Activated CD8-positive, alpha-beta memory T cell treated with anti-CD3 and anti-CD28 coated beads for 36 hours (primary cell): ENCODE measurements around the gene VKORC1. TPM values are rescaled to one million over a fixed set of nuclear protein-coding genes. Genes with fewer than 3 reads are reported as not detected.

Experiments
- CTCF ChIA-PET: fragments of 350-600 bp; sonication (Branson Sonifier 250); formaldehyde crosslinking; loops from one replicate; lab custom pipeline; 2021; ENCODE audit warnings: antibody characterized with exemption; lab: Charles Lee
- POLR2A ChIA-PET: fragments of 350-600 bp; sonication (Branson Sonifier 250); formaldehyde crosslinking; loops from one replicate; lab custom pipeline; 2021; ENCODE audit warnings: antibody characterized with exemption; lab: Charles Lee
- total RNA-seq, 2 experiments: library from RNA; stranded (reverse); gene quantifications; one replicate each; pipeline ENCODE4 v1.2.3, GENCODE V29; 2021

Gene VKORC1
- total RNA-seq, 2 experiments from 2014 or later = 72.7 to 81.6 TPM

DNA sequence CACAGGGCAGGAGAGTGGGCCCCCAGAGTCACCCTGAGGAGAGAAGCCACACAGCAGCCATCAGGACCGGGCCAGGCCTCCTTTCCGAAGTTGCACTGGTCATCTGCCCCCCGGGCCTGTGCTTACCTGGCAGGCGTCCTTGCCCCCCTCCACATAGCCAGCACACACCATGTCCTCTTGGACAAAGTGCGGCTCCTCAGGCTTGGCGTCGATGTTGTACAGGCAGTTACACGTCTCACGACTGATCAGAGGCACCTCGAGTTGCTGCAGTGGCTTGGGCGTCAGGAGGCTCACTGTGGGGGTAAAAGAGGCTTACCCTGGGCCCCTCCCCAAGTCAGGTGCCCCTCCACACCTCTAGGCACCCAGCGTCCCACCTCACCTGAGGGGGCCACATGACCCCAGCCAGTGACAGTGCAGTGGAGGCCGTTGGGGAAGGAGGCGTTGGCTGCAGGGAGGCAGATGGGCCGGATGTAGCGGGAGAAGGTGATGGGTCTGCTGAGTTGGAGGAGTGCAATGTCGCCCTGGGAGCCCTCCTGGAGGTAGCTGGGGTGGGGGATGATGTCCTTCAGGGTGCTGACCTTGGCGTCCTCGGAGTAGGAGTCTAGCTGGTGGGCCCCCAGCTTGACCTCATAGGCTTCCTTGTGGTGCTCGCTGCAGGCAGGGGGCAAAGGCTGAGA is 37.8 kb upstream of the VKORC1 start:
- ChIA-PET CTCF (interaction anchor here (1.4 kb wide), 1 partner anchor 9 kb away, joined by 4 read pairs; no protein-coding TSS in a partner anchor), POLR2A (no interaction called here)

DNA sequence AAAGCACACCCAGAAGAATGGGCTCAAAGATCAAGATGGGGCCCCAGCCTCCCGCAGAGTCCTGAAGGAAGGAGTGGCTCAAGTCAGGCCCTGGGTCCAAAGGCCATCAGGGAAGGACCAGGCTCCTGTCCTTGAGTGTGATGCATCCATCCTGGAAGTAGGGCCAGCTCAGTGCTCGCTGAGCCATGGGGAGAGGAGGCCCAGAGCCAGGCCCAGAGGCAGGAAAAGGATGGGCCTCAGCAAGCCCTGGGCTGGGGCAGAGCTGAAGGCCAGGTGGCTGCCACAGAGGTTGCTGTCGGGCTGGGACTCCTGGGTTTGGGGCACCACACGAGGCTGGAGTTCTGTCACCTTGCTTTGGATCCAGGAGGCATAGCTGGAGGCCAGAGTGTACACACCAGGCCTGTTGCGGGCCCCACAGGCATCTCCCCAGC is 37.3 kb upstream of the VKORC1 start:
- POLR2A ChIA-PET = no interaction called here
- CTCF ChIA-PET = no interaction called here

DNA sequence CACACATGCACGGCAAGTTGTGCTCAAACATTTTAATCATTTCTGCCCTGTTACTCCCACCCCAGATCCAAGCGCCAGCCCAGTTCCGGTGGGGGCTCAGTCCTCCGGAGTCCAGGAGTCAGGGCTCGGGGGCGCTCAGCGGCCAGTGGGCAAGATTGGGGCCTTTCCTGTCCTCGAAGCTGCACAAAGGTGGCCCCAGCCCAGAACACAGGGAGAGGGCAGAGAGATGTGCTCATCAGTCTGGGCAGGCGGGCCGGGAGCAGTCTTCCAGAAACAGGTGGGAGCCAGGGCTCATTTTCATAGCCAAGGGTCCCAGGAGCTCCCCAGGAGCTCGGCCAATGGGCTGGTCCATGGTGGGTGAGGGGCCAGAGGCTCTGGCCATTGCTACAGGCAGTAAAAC is 36.8 kb upstream of the VKORC1 start:
- POLR2A ChIA-PET = no interaction called here
- CTCF ChIA-PET = no interaction called here

GRCh38 chr16:31130899-31131298 is 36.3 kb upstream of the VKORC1 start:
- POLR2A ChIA-PET = interaction anchor here (0.8 kb wide), 1 partner anchor 13 kb away, joined by 3 read pairs; the partner anchor contains the start of gene KAT8
- CTCF ChIA-PET = no interaction called here

DNA sequence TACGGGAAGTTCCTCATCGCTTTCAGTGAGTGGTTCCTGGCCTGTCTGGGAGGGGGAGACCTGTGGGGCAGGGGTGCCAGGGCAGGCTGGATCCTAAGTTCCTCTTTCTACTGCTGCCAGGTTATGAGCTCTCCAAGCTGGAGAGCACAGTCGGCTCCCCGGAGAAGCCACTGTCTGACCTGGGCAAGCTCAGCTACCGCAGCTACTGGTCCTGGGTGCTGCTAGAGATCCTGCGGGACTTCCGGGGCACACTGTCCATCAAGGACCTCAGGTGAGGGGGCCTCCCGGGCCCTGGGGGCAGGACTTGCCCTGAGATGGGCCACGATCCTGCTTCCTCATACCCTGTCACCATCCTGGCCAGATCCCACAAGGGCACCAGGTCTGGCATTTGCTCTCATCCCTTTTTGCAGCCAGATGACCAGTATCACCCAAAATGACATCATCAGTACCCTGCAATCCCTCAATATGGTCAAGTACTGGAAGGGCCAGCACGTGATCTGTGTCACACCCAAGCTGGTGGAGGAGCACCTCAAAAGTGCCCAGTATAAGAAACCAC is 35.8 kb upstream of the VKORC1 start:
- CTCF ChIA-PET = no interaction called here
- POLR2A ChIA-PET = interaction anchor here (0.8 kb wide), 1 partner anchor 13 kb away, joined by 3 read pairs; the partner anchor contains the start of gene KAT8

DNA sequence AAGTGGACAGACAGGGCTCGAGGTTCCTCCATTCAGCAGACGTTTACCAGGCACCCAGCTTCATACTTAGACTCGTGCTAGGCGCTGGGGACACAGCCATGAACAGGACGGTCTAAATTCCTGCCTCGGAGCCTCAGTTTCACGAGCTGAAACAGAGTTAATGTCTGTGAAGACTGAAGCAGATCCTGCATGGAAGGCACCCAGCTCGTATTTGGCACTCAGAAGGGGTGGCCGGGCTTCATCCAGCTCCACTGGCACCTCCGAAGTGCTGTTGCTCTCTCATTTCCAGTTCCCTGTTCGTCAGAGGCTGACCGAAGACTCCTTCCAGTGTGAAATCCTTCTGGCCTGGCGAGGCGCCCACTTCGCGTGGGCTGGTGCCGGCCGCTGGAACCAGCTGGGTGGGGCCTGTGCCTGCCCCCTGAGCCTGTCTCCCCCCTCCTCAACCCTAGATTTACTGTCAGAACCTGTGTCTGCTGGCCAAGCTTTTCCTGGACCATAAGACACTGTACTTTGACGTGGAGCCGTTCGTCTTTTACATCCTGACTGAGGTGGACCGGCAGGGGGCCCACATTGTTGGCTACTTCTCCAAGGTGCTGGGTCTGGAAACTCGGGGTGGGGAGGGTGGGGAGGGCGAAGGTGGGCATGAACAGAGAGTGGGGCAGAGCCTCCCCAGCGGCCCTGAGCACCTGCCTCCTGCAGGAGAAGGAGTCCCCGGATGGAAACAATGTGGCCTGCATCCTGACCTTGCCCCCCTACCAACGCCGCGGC is 35.2 kb upstream of the VKORC1 start:
- ChIA-PET CTCF (no interaction called here), POLR2A (no interaction called here)

- POLR2A ChIA-PET = interaction anchor here (0.5 kb wide), 1 partner anchor 80 kb away, joined by 7 read pairs; no protein-coding TSS in a partner anchor
- CTCF ChIA-PET = no interaction called here
Measured at GRCh38 chr16:31128711-31129567, 34.3 kb upstream of the VKORC1 start.

- POLR2A ChIA-PET = interaction anchor here (0.5 kb wide), 1 partner anchor 8 kb away, joined by 6 read pairs; no protein-coding TSS in a partner anchor
- CTCF ChIA-PET = no interaction called here
Measured at GRCh38 chr16:31127182-31127581, 32.6 kb upstream of the VKORC1 start.

- POLR2A ChIA-PET = no interaction called here
Measured at GRCh38 chr16:31125844-31126243, 31.2 kb upstream of the VKORC1 start.

DNA sequence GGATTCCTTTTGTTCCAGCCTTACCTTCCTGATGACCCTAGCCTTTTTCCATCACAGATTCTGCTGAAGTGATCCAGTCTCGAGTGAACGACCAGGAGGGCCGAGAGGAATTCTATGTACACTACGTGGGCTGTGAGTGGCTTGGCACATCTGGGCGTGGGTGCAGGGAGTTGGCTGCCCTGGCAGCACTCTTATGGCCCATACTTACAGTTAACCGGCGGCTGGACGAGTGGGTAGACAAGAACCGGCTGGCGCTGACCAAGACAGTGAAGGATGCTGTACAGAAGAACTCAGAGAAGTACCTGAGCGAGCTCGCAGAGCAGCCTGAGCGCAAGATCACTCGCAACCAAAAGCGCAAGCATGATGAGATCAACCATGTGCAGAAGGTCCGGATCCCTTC is 25.5 kb upstream of the VKORC1 start:
- ChIA-PET CTCF (interaction anchor here (0.6 to 4.8 kb wide), 3 partner anchors 22 to 320 kb away, joined by 3 to 18 read pairs (median 3); no protein-coding TSS in a partner anchor), POLR2A (interaction anchor here (1.2 kb wide), 1 partner anchor 22 kb away, joined by 3 read pairs; no protein-coding TSS in a partner anchor)

More at GRCh38 chr16:31125844-31126243, 31.2 kb upstream of the VKORC1 start:
- CTCF ChIA-PET = interaction anchor here (1.2 kb wide), 1 partner anchor 11 kb away, joined by 4 read pairs; no protein-coding TSS in a partner anchor

DNA sequence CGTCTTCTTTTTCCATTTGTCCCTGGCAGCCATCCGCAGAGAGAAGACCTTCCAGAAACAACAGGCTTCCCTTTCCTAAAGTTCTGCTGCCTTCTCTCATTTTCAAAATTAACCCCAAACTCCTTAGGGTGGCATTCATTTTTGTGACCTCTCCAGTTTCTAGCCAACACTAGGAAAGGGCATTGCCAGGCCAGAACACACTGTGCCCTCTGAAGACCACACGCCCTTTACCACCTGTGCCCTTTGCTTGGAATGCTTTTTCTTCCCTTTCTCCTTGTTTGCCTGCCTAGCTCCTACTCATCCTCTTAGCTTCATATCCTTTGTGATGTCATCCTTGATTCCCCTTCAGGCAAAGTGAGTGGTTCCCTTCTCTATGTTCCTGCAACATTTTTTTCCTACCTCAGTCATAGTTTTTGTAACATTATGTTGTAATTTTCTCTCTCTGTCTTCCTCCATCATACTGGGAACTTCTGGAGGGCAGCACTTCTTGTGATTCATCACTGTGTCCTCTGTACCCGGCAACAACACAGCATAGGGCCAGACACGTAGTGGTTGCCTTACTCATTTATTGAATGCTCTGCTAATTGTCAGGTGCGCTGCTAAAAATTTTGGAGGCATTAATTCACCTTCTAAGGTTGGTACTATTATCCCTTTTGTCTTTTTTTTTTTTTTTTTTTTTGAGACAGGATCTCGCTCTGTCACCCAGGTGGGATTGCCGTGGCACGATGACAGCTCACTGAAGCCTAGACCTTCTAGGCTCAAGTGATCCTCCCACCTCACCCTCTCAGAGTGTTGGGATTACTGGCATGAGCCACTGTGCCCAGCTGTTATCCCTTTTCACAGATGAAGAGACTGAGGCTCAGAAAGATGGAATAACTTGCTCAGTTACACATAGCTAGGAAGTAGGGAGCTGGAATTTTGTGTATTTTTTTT is 23.9 kb upstream of the VKORC1 start:
- ChIA-PET CTCF (interaction anchor here (1.3 to 4.8 kb wide), 3 partner anchors 23 to 133 kb away, joined by 5 to 18 read pairs (median 8); partner anchors contain the start of gene HSD3B7), POLR2A (interaction anchor here (0.6 to 3.2 kb wide), 9 partner anchors 9 to 341 kb away, joined by 3 to 27 read pairs (median 4); partner anchors contain the start of genes ARMC5, BCKDK and FUS)

GRCh38 chr16:31117384-31118222 is 23.0 kb upstream of the VKORC1 start, which contains the start of gene KAT8:
Gene KAT8 (plus strand): TSS chr16:31117664. CDS start chr16:31117682, 18 bp downstream.
- ChIA-PET POLR2A (interaction anchor here (0.5 to 3.2 kb wide), 9 partner anchors 9 to 84 kb away, joined by 3 to 27 read pairs (median 4); partner anchors contain the start of genes BCKDK, FUS, STX4 and ZNF646), CTCF (interaction anchor here (1.3 to 2.0 kb wide), 2 partner anchors 24 to 132 kb away, joined by 5 to 8 read pairs; partner anchors contain the start of gene HSD3B7)

DNA sequence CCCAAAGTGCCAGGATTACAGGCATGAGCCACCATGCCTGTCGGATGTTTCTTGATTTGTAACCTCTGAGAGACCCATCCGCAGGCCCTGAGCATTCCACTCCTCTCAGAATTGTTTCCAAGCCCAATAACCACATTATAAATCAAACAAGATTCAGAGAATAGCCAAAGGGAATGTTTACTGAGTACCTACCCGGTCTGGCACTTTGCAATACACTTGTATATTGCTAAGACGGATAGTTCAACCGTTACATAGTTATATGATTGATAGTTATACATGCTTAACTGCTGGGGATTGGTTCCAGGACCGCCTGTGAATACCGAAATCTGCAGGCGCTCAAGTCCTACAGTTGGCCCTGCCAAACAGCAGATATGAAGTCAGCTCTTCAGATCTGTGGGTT is 19.9 kb upstream of the VKORC1 start:
- ChIA-PET CTCF (no interaction called here), POLR2A (interaction anchor here (0.6 to 1.1 kb wide), 3 partner anchors 20 to 156 kb away, joined by 3 to 7 read pairs (median 3); no protein-coding TSS in a partner anchor)

GRCh38 chr16:31113121-31114120 is 18.8 kb upstream of the VKORC1 start:
- POLR2A ChIA-PET = interaction anchor here (0.6 kb wide), 1 partner anchor 41 kb away, joined by 3 read pairs; no protein-coding TSS in a partner anchor
- CTCF ChIA-PET = no interaction called here

GRCh38 chr16:31112711-31113110 is 18.1 kb upstream of the VKORC1 start:
- ChIA-PET POLR2A (no interaction called here), CTCF (no interaction called here)
